Uterus (tissue), 4 donors: Measurements from ENCODE around the gene BSN. TPM values are rescaled to one million over a fixed set of nuclear protein-coding genes. Genes with fewer than 3 reads are reported as not detected.

ENCODE experiments used
- DNase-seq, 2 donors: peaks; one replicate each; pipeline ENCODE4 v3.0.0-alpha.2; 2019 to 2020
- H3K27ac ChIP-seq, 2 donors: fragments of 200-600 bp; sonication (generic); 1 replicate in 1 of 2; 2 replicates in 1 of 2; pipeline ENCODE4 v1.5.1; 2016 to 2018
- H3K27me3 ChIP-seq, 2 donors: fragments of 200-600 bp; sonication (generic); one replicate each; pipeline ENCODE4 v1.5.1; 2018 to 2019; ENCODE audit warnings: control low read depth in 1 of 2
- H3K36me3 ChIP-seq, 2 donors: fragments of 200-600 bp; sonication (generic); one replicate each; pipeline ENCODE4 v1.5.1; 2019; ENCODE audit warnings: control low read depth in 1 of 2
- H3K4me1 ChIP-seq, 2 donors: fragments of 200-600 bp; sonication (generic); one replicate each; pipeline ENCODE4 v1.5.1; 2018 to 2019; ENCODE audit warnings: control low read depth in 1 of 2
- H3K4me3 ChIP-seq, 2 donors: fragments of 200-600 bp; sonication (generic); 1 replicate in 1 of 2; 2 replicates in 1 of 2; pipeline ENCODE4 v1.5.1; 2018 to 2019; ENCODE audit warnings: mild to moderate bottlenecking in 1 of 2
- H3K9me3 ChIP-seq, 2 donors: fragments of 200-600 bp; sonication (generic); one replicate each; pipeline ENCODE4 v1.5.1; 2019; ENCODE audit warnings: control low read depth in 1 of 2
- POLR2A ChIP-seq, 2 donors: fragments of 450-650 bp; IDR thresholded peaks; one replicate each; pipeline ENCODE4 v1.6.1; 2016; ENCODE audit warnings: antibody characterized with exemption in 2 of 2, mild to moderate bottlenecking in 1 of 2, moderate library complexity in 1 of 2
- intact Hi-C: fragments of 100-400 bp; cut with DNase I; formaldehyde crosslinking; loops from one replicate; pipeline ENCODE4 v1.15.1; 2023; ENCODE audit warnings: low total_unique reads
- total RNA-seq, 4 donors: library from RNA; depleted of rRNA in 3 of 4; stranded (reverse); fragments of >200 nt in 3 of 4; gene quantifications; one replicate each; pipeline versions ENCODE4 v1.1.0 to v1.2.4, GENCODE V29; 2014 to 2023
- TF ChIP-seq, protein P1 (sequence below), 4 experiments: fragments of 200-600 bp in 2 of 4; fragments of 450-650 bp in 2 of 4; sonication (generic) in 2 of 4; IDR thresholded peaks; one replicate each; pipeline ENCODE4 v1.5.1; 2016 to 2019; ENCODE audit warnings: antibody characterized with exemption in 4 of 4, mild to moderate bottlenecking in 2 of 4, moderate library complexity in 1 of 4
- donor health status: DM: yes; HTN: yes; CAD: no.

Gene BSN
- total RNA-seq, 4 donors from 2014 or later = 0.29 to 0.95 (median 0.60) TPM

DNA sequence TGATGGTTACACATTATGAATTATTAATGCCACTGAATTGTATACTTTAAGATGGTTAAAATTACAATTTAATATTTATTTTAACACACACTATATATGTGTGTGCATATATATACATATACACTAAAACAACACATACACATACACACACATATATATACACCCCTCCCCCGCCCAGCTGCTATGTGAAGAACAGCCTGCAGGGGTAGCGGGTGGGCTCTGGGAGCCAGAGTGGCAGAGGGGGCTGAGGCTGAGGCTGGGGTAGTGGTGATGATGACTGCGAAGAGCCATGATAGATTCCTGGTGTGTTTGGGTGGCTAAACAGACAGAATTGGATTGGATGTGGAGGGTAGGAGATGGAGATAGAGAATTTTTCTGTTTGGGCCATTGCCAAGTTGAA lies 80.5 kb downstream of the BSN start:
- Histone ChIP-seq H3K27me3 (no peaks in the 10 kb centered on the region), H3K9me3 (no peaks in the 10 kb centered on the region), H3K4me1 (no peaks in the 10 kb centered on the region), H3K36me3 (no peaks in the 10 kb centered on the region), H3K27ac (no peak overlapping the region), H3K4me3 (no peak overlapping the region)
- TF ChIP-seq POLR2A (IDR thresholded peaks at IDR 0.05) = no peak
- TF ChIP-seq, protein P1, sequence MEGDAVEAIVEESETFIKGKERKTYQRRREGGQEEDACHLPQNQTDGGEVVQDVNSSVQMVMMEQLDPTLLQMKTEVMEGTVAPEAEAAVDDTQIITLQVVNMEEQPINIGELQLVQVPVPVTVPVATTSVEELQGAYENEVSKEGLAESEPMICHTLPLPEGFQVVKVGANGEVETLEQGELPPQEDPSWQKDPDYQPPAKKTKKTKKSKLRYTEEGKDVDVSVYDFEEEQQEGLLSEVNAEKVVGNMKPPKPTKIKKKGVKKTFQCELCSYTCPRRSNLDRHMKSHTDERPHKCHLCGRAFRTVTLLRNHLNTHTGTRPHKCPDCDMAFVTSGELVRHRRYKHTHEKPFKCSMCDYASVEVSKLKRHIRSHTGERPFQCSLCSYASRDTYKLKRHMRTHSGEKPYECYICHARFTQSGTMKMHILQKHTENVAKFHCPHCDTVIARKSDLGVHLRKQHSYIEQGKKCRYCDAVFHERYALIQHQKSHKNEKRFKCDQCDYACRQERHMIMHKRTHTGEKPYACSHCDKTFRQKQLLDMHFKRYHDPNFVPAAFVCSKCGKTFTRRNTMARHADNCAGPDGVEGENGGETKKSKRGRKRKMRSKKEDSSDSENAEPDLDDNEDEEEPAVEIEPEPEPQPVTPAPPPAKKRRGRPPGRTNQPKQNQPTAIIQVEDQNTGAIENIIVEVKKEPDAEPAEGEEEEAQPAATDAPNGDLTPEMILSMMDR (IDR thresholded peaks at IDR 0.05) = no peak
- no peak for DNase-seq
- intact Hi-C loops = no loop called here

DNA sequence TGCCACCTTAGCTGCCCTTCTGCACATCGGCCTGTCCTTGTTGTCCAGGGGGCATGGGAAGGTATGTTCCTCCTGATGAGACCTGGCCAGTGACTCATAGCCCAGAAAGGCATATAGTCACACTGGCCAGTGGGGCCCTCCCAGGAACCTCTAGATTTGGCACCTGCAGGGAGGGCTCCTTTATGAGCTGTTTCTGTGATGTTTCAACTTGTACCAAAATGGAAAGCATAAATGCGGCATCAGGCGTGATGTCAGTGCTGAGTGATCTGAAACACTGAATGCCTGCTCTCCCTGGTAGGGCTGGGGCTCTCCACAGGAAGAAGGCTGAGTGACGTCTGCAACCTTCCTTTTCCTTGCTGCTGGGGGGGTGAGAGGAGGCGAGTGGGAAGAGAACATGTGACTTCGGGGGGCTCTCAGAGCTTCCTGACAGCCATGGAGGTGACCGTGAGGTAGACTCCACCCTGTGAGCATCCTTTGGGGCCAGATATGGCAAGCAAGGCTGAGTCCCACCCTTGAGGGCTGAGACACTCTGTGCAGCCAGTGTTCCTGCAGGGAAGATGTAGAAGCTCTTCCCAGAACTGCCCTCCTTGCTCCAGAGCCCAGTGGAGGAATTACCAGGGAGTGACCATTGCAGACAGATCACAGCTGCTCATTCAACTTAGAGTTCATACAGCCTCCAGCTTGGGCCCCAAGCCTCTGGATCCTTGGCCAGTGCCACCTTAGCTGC lies 82.8 kb downstream of the BSN start:
- H3K4me3 ChIP-seq = no peak overlapping the region
- no peak overlapping the region for H3K27ac ChIP-seq
- no peak for TF ChIP-seq POLR2A (IDR thresholded peaks at IDR 0.05)
- TF ChIP-seq, protein P1 (IDR thresholded peaks at IDR 0.05) = no peak
- DNase-seq = no peak
- no peaks in the 10 kb centered on the region for H3K9me3 ChIP-seq
- intact Hi-C loops = no loop called here
- no peaks in the 10 kb centered on the region for H3K36me3 ChIP-seq
- no peaks in the 10 kb centered on the region for H3K27me3 ChIP-seq
- no peaks in the 10 kb centered on the region for H3K4me1 ChIP-seq

DNA sequence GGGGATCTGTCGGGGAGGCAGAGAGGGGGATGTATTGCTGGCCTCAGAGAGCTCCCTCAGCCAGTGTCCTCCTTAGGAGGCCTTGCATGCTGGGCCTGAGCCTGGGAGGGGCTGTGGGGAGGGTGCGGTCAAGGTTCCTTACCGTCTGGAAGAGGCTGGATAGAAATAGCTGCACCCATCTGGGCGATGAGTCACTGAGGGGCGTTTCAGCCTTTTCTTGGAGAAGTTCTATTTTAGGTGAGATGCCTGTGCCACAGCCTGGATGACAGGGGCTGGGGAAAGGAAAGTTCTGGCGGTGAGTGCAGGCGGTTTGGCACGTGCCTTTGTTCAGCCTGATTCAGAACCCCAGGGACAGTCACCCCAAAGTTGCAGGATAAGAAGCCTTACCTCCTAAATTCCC lies 84.2 kb downstream of the BSN start:
- Histone ChIP-seq H3K36me3 (no peaks in the 10 kb centered on the region), H3K4me1 (no peaks in the 10 kb centered on the region), H3K27me3 (no peaks in the 10 kb centered on the region), H3K9me3 (no peaks in the 10 kb centered on the region), H3K4me3 (no peak overlapping the region), H3K27ac (no peak overlapping the region)
- peak in 1 of 2 donors; percentile 25 for DNase-seq
- no peak for TF ChIP-seq POLR2A (IDR thresholded peaks at IDR 0.05)
- TF ChIP-seq, protein P1 (IDR thresholded peaks at IDR 0.05) = no peak
- intact Hi-C loops = no loop called here

DNA sequence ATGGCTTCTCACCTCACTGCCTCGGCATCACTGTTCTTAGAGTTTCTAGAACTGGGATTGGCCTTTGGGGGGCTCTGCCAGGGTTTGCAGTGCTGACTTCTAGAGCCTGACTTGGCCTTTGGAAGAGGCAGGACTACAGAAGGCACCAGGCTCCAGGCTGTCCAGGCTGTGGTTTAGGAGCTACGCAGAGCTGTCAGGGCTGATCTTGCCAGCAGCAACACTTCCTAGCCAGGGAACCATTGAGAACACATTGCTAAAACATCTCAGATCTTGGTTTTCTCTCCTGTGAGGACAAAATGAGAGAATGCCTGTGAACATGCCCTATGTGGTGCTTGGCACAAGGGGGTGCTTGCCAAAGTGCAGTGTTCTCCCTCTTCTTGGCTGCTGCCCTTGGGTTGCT lies 85.3 kb downstream of the BSN start:
- intact Hi-C loops = no loop called here
- no peak for TF ChIP-seq POLR2A (IDR thresholded peaks at IDR 0.05)
- TF ChIP-seq, protein P1 (IDR thresholded peaks at IDR 0.05) = no peak

DNA sequence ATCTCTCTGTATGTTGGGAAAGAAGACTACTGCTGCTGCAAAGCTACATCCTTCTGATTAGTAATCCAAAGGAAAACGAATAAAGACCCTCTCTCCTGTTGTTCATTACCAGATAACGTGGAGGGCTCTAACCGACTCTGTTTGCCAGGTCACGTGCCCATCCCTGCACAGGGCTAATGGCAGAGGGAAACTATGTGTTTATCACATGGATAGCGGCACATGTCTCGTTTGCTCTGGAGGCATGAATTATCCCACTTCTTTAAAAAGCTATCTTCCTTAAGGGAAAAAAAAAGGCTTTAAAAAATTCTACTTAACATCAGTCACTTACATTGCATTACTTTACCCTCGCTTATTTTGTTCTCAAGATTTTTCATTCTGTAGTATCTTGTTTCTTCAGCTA lies 87.0 kb downstream of the BSN start:
- intact Hi-C loops = no loop called here
- Histone ChIP-seq H3K27ac (no peak overlapping the region), H3K9me3 (no peaks in the 10 kb centered on the region), H3K27me3 (no peaks in the 10 kb centered on the region), H3K36me3 (no peaks in the 10 kb centered on the region), H3K4me1 (no peaks in the 10 kb centered on the region), H3K4me3 (no peak overlapping the region)
- TF ChIP-seq, protein P1 (IDR thresholded peaks at IDR 0.05) = no peak
- no peak for TF ChIP-seq POLR2A (IDR thresholded peaks at IDR 0.05)
- no peak for DNase-seq

More for the DNA sequence above, 85.3 kb downstream of the BSN start:
- Histone ChIP-seq H3K27ac (no peak overlapping the region), H3K9me3 (no peaks in the 10 kb centered on the region), H3K4me3 (no peak overlapping the region), H3K4me1 (no peaks in the 10 kb centered on the region), H3K27me3 (no peaks in the 10 kb centered on the region), H3K36me3 (no peaks in the 10 kb centered on the region)
- no peak for DNase-seq
